SK-N-SH treated with all-trans-retinoic acid at 6 μM for 48 hours (cell line): ENCODE measurements around the gene THOC2.
"Not testable (repeated sequence)": the region's sequence is repeated elsewhere in the genome, so short reads cannot be mapped to it uniquely, and the experiment has no call there.

Source experiments
- ATAC-seq: fragments of 200-7000 bp; cut with Tn5 transposase; 3 replicates; pipeline ENCODE4 v1.9.1; 2020; ENCODE audit warnings: mild to moderate bottlenecking, moderate library complexity
- ARNTL ChIP-seq: fragments of 450-650 bp; formaldehyde crosslinking; IDR thresholded peaks from 2 replicates; pipeline ENCODE4 v1.5.0; 2020; ENCODE audit warnings: low read depth, mild to moderate bottlenecking, moderate library complexity, borderline replicate concordance
- BACH2 ChIP-seq: fragments of 250-450 bp; sonication (Bioruptor Pico); IDR thresholded peaks from 2 replicates; pipeline ENCODE4 v1.9.0; 2021; ENCODE audit warnings: mild to moderate bottlenecking, borderline replicate concordance
- CREB5 ChIP-seq: fragments of 250-450 bp; sonication (Bioruptor Pico); IDR thresholded peaks from 2 replicates; pipeline ENCODE4 v1.5.1; 2020; ENCODE audit warnings: low read depth, mild to moderate bottlenecking, moderate library complexity
- CSDC2 ChIP-seq: fragments of 250-450 bp; sonication (Bioruptor Pico); IDR thresholded peaks from 2 replicates; pipeline ENCODE4 v1.5.0; 2020; ENCODE audit warnings: mild to moderate bottlenecking, moderate library complexity
- CSRNP3 ChIP-seq: fragments of 250-450 bp; sonication (Bioruptor Pico); IDR thresholded peaks from 2 replicates; pipeline ENCODE4 v1.5.1; 2021; ENCODE audit warnings: mild to moderate bottlenecking, moderate library complexity
- ESRRG ChIP-seq: fragments of 250-450 bp; sonication (Bioruptor Pico); IDR thresholded peaks from 2 replicates; pipeline ENCODE4 v1.6.1; 2021; ENCODE audit warnings: mild to moderate bottlenecking
- GLIS3 ChIP-seq: fragments of 250-450 bp; sonication (Bioruptor Pico); IDR thresholded peaks from 2 replicates; pipeline ENCODE4 v1.5.0; 2020; ENCODE audit warnings: mild to moderate bottlenecking, moderate library complexity
- OSR1 ChIP-seq: fragments of 250-450 bp; sonication (Bioruptor Pico); IDR thresholded peaks from 2 replicates; pipeline ENCODE4 v1.8.0; 2022; ENCODE audit warnings: moderate library complexity, mild to moderate bottlenecking, inconsistent platforms
- POU6F1 ChIP-seq: fragments of 250-450 bp; sonication (Bioruptor Pico); IDR thresholded peaks from 2 replicates; pipeline ENCODE4 v1.8.0; 2021; ENCODE audit warnings: low read depth, mild to moderate bottlenecking, moderate library complexity, borderline replicate concordance
- PPARA ChIP-seq: fragments of 250-450 bp; sonication (Bioruptor Pico); IDR thresholded peaks from 2 replicates; pipeline ENCODE4 v1.5.0; 2020; ENCODE audit warnings: mild to moderate bottlenecking, borderline replicate concordance
- RARB ChIP-seq: fragments of 250-450 bp; sonication (Bioruptor Pico); IDR thresholded peaks from 2 replicates; pipeline ENCODE4 v1.8.0; 2021; ENCODE audit warnings: mild to moderate bottlenecking, moderate library complexity
- SNAI2 ChIP-seq: fragments of 250-450 bp; sonication (Bioruptor Pico); IDR thresholded peaks from 2 replicates; pipeline ENCODE4 v1.5.0; 2020; ENCODE audit warnings: mild to moderate bottlenecking, moderate library complexity
- TCF4 ChIP-seq: fragments of 250-450 bp; sonication (Bioruptor Pico); IDR thresholded peaks from 2 replicates; pipeline ENCODE4 v1.8.0; 2021; ENCODE audit warnings: mild to moderate bottlenecking, moderate library complexity, borderline replicate concordance
- TOX ChIP-seq: fragments of 250-450 bp; sonication (Bioruptor Pico); IDR thresholded peaks from 2 replicates; pipeline ENCODE4 v1.8.0; 2021; ENCODE audit warnings: mild to moderate bottlenecking, moderate library complexity, borderline replicate concordance
- TSHZ2 ChIP-seq: fragments of 250-450 bp; sonication (Bioruptor Pico); IDR thresholded peaks from 2 replicates; pipeline ENCODE4 v1.5.0; 2020; ENCODE audit warnings: mild to moderate bottlenecking, moderate library complexity
- ZC3H10 ChIP-seq: fragments of 250-450 bp; sonication (Bioruptor Pico); IDR thresholded peaks from 2 replicates; pipeline ENCODE4 v1.5.1; 2021; ENCODE audit warnings: mild to moderate bottlenecking, moderate library complexity
- ZFP3 ChIP-seq: fragments of 250-450 bp; sonication (Bioruptor Pico); IDR thresholded peaks from 2 replicates; pipeline ENCODE4 v1.5.0; 2020; ENCODE audit warnings: mild to moderate bottlenecking, moderate library complexity
- ZFP30 ChIP-seq: fragments of 450-650 bp; formaldehyde crosslinking; IDR thresholded peaks from 2 replicates; pipeline ENCODE4 v1.5.0; 2022; ENCODE audit warnings: mild to moderate bottlenecking, moderate library complexity
- ZNF565 ChIP-seq: fragments of 450-650 bp; formaldehyde crosslinking; conservative IDR thresholded peaks from 2 replicates; pipeline ENCODE4 v1.5.0; 2020; ENCODE audit warnings: low read depth, mild to moderate bottlenecking, moderate library complexity
- ZNF70 ChIP-seq: fragments of 450-650 bp; formaldehyde crosslinking; IDR thresholded peaks from 2 replicates; pipeline ENCODE4 v1.5.0; 2020; ENCODE audit warnings: mild to moderate bottlenecking, moderate library complexity
- ZNF8 ChIP-seq: fragments of 450-650 bp; formaldehyde crosslinking; IDR thresholded peaks from 2 replicates; pipeline ENCODE4 v1.5.0; 2020; ENCODE audit warnings: mild to moderate bottlenecking, moderate library complexity

The THOC2 gene

GRCh38 chrX:123732670-123733363 lies at the start of gene THOC2:
Gene THOC2 (minus strand): TSS chrX:123733052. CDS start chrX:123733022, 30 bp downstream.
- peak; percentile 94 for ATAC-seq
- TF ChIP-seq ZFP3 (CRISPR knock-in tag), result peak; percentile 78
- TF ChIP-seq BACH2 (CRISPR knock-in tag), result no peak
- no peak for TF ChIP-seq SNAI2 (CRISPR knock-in tag)
- no peak for TF ChIP-seq OSR1 (CRISPR knock-in tag)
- no peak for TF ChIP-seq GLIS3 (CRISPR knock-in tag)
- TF ChIP-seq CREB5 (CRISPR knock-in tag), result no peak

GRCh38 chrX:123781786-123782185 lies 48.9 kb upstream of the THOC2 start:
- not testable (repeated sequence) for ATAC-seq

- no peak for ATAC-seq
- TF ChIP-seq POU6F1 (CRISPR knock-in tag) (no peak), ZNF8 (no peak), ESRRG (CRISPR knock-in tag) (no peak), TCF4 (CRISPR knock-in tag) (no peak), ARNTL (CRISPR knock-in tag) (no peak), SNAI2 (CRISPR knock-in tag) (no peak), CSRNP3 (CRISPR knock-in tag) (no peak), RARB (CRISPR knock-in tag) (no peak), ZNF565 (no peak), TSHZ2 (no peak), ZFP3 (CRISPR knock-in tag) (no peak), CSDC2 (no peak), CREB5 (CRISPR knock-in tag) (no peak), ZFP30 (CRISPR knock-in tag) (no peak), BACH2 (CRISPR knock-in tag) (no peak), GLIS3 (CRISPR knock-in tag) (no peak)
- TF ChIP-seq, all 23 proteins: peak for 0
Observed at GRCh38 chrX:123779908-123780396, 47.1 kb upstream of the THOC2 start.

- no peak for ATAC-seq
- TF ChIP-seq TOX (CRISPR knock-in tag), result no peak
- TF ChIP-seq CSRNP3 (CRISPR knock-in tag), result no peak
- no peak for TF ChIP-seq ZNF70
- no peak for TF ChIP-seq PPARA (CRISPR knock-in tag)
- TF ChIP-seq SNAI2 (CRISPR knock-in tag), result no peak
- TF ChIP-seq TSHZ2, result no peak
- TF ChIP-seq ZFP30 (CRISPR knock-in tag), result no peak
- TF ChIP-seq RARB (CRISPR knock-in tag), result no peak
- no peak for TF ChIP-seq ZC3H10 (CRISPR knock-in tag)
Observed at GRCh38 chrX:123773258-123773988, 40.6 kb upstream of the THOC2 start.
